Activated naive CD8-positive, alpha-beta T cell (primary cell): ENCODE results near the gene RHOD.

Experiments used
- H3K27ac Mint-ChIP-seq: one replicate; pipeline ENCODE4 v1.8.0; 2021; ENCODE audit warnings: mixed read lengths
- H3K27me3 Mint-ChIP-seq: one replicate; pipeline ENCODE4 v1.8.0; 2021; ENCODE audit warnings: mixed read lengths
- H3K36me3 Mint-ChIP-seq: one replicate; pipeline ENCODE4 v1.8.0; 2021; ENCODE audit warnings: mixed read lengths
- H3K4me1 Mint-ChIP-seq: one replicate; pipeline ENCODE4 v1.8.0; 2021; ENCODE audit warnings: low read depth, mixed read lengths
- H3K4me3 Mint-ChIP-seq: one replicate; pipeline ENCODE4 v1.8.0; 2021; ENCODE audit warnings: mild to moderate bottlenecking, mixed read lengths
- H3K9me3 Mint-ChIP-seq: one replicate; pipeline ENCODE4 v1.8.0; 2021; ENCODE audit warnings: low read depth, mixed read lengths

The RHOD gene

DNA sequence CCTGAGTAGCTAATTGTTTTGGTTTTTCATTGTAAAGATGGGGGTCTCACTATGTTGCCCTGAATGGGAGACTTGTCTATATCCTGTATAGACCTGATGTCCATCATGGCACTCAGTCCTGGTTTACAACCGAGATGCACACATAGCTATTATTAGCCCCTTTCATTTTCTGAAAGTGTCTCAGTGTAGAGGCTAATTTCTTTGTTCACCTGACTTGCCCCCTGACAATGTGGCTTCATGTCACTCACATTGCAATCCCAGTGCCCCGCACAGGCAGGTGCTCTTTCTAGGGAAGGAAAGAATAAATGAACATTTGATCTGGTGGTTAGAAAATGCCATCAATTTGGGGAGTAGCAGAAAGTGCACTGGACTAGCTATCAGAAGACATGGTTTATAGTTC lies 49.3 kb downstream of the RHOD start:
- no peak overlapping the region for H3K27ac Mint-ChIP-seq
- H3K36me3 Mint-ChIP-seq = no peaks in the 10 kb centered on the region
- peaks cover 17% of the 10 kb centered on the region for H3K4me1 Mint-ChIP-seq
- no peak overlapping the region for H3K4me3 Mint-ChIP-seq
- H3K27me3 Mint-ChIP-seq = no peaks in the 10 kb centered on the region
- no peaks in the 10 kb centered on the region for H3K9me3 Mint-ChIP-seq

DNA sequence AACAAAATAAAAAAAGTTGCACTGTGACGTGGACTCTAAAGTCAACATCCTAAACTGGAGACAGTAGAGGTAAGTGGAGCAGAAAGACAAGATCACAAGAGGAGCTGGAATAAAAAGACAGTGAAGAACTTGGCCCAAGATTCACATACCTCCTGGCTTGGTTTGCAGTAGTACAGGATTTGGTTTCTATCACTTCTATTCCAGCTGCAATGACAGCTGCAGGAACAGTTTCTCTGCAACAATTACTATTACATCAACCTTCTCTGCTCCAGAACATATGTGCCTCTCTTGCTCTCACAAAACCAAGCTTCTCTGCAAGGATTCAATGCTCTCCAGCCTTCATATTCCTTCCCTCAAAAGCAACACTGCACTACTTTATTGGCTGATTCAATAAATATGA lies 54.6 kb downstream of the RHOD start:
- Mint-ChIP-seq H3K9me3 (no peaks in the 10 kb centered on the region), H3K4me1 (peaks cover 11% of the 10 kb centered on the region), H3K27ac (no peak overlapping the region), H3K36me3 (no peaks in the 10 kb centered on the region), H3K4me3 (no peak overlapping the region), H3K27me3 (no peaks in the 10 kb centered on the region)

DNA sequence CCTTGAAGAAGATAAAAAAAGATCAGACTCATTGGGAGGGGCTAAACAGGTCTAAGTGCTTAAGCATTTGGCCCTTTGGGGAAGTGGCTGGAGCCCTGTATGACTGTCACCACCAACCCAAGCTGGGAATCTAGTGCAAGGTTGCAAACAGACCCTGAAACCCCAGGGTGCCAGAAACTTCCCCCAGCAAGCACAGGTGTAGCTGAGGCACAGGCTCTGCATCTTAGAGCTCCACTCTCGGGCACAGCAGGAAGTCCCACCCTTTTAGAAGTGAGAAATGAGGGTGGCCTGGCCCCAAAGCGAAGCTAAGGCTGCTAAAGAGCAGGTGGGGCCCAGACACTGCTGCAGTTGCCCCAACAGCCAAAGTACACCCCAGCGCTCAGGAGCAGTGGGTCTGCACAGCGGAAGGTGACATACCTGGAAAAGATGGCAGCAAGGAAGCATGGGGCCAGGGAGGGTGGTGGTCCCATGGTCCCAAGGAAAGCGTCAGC lies 56.6 kb downstream of the RHOD start:
- no peaks in the 10 kb centered on the region for H3K9me3 Mint-ChIP-seq
- H3K4me3 Mint-ChIP-seq = no peak overlapping the region
- no peaks in the 10 kb centered on the region for H3K27me3 Mint-ChIP-seq
- H3K36me3 Mint-ChIP-seq = no peaks in the 10 kb centered on the region
- H3K4me1 Mint-ChIP-seq = peaks cover 16% of the 10 kb centered on the region
- H3K27ac Mint-ChIP-seq = peak overlapping the region; percentile 70

DNA sequence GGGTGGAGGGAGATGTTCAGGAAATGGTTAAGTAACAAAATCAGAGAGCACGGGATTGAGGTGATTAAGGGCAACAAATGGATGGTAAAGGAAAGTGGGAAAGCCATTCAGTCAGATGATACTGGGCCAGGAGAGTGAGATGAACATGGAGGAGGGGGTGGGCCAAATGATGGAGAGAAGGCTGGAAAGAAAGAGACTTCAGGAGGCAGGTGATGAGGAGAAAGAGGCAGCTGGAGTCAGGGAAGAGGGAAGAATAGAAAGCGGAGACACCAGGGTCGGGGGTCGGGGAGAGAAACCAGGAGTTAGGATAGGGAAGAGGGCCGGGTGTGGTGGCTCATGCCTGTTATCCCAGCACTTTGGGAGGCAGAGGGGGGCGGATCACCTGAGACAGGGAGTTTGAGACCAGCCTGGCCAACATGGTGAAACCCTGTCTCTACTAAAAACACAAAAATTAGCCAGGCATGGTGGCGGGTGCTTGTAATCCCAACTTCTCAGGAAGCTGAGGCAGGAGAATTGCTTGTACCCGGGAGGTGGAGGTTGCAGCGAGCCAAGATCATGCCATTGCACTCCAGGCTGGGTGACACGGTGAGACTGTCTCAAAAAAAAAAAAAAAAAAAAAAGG lies 57.7 kb downstream of the RHOD start:
- no peak overlapping the region for H3K27ac Mint-ChIP-seq
- no peak overlapping the region for H3K4me3 Mint-ChIP-seq
- peaks cover 16% of the 10 kb centered on the region for H3K4me1 Mint-ChIP-seq
- H3K27me3 Mint-ChIP-seq = no peaks in the 10 kb centered on the region
- H3K9me3 Mint-ChIP-seq = no peaks in the 10 kb centered on the region
- no peaks in the 10 kb centered on the region for H3K36me3 Mint-ChIP-seq

DNA sequence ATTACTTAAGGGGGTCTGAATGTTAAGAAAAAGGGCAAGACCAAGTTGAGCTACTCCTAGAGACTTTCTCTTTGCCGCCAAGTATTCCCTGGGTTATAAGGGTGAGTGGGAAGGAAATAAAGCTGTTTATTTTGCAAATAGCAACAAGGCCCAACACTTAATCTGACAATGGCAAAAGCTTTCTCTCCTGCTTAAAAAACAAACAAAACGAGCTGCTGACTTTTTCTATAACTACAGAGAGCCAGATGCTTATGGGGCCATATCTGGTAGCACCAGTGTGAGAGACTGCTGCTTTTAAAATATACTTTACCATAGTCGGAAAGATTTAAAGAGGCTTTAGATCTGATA lies 60.1 kb downstream of the RHOD start:
- Mint-ChIP-seq H3K9me3 (no peaks in the 10 kb centered on the region), H3K36me3 (peaks cover 3% of the 10 kb centered on the region), H3K27me3 (no peaks in the 10 kb centered on the region), H3K4me3 (peak overlapping the region; percentile 84), H3K27ac (no peak overlapping the region), H3K4me1 (peaks cover 29% of the 10 kb centered on the region)

DNA sequence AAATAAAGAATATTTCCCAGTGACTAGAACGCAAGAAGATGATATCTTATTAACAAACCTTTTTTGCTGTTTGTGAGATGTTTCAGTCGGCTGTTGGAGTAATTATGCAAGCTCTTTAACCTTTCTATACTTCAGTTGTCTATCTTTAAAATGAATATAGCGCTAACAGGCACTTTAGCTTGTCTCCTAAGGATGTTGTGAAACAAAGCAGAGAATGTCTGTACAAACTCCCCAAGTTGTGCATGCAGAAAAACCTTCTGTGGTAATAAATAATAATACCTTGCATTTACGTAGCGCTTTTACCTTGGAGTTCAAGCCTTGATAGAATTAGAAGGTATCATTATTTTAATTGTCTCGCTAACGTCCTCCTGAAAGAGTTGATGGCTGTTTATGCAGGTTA lies 60.5 kb downstream of the RHOD start:
- H3K27ac Mint-ChIP-seq = peak overlapping the region; percentile 91
- peaks cover 3% of the 10 kb centered on the region for H3K36me3 Mint-ChIP-seq
- H3K4me3 Mint-ChIP-seq = peak overlapping the region; percentile 84
- H3K27me3 Mint-ChIP-seq = no peaks in the 10 kb centered on the region
- H3K9me3 Mint-ChIP-seq = no peaks in the 10 kb centered on the region
- H3K4me1 Mint-ChIP-seq = peaks cover 32% of the 10 kb centered on the region

DNA sequence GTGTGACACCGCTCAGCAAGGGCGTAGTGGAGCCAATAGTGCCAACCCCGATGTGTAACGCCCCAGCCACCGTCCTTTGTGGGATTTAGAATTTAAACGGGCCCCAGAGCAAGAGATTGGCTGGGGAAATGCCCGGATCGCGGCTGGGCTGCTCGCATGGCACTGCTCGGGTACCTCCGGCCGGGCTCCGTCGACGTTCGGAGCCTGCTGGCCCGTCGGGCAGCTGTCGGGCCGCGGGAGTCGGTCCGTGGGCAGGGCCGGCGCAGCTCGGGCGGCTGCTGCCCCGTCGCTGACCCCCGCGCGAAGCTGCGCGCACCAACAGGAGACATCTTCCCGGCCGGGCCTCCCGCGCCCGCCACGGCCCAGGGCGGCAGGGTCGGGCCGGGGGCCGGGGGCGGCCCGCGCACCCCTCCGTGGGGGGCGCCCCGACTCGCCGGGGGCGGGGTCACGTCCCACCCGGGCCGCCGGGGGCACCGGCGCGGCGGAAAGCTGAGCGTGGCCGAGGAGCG lies 61.1 kb downstream of the RHOD start:
- Mint-ChIP-seq H3K27me3 (no peaks in the 10 kb centered on the region), H3K4me1 (peaks cover 32% of the 10 kb centered on the region), H3K9me3 (no peaks in the 10 kb centered on the region), H3K36me3 (peaks cover 3% of the 10 kb centered on the region), H3K27ac (peak overlapping the region; percentile 91), H3K4me3 (peak overlapping the region; percentile 84)

DNA sequence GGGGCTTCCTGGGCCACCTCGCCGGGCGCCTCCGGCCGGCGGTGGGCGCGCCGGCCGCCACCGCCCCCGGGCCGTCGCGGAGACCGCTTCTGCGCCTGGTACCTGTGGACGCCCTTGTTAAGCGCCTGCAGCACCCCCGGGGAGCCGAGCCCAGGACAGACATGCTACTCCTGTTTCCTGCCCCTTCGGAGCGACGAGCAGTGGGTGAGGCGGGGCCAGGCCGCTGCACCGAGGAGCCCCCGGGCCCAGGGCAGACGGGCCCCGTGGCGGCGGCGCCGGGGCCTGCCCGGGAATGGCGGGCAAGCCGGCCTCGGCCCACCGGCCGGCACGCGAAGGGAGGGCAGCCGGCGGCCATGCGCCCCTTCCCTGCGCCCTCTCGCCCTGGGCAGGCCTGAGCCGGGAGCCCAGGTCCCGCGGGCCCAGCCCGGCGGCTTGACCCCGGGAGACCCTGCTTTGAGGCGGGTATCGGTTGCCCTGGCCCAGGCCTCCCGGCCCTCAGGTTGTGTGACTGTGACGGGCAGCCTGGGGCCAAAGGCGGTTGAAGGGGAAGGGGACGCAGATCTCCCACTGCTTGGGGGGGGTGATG lies 61.6 kb downstream of the RHOD start:
- H3K27me3 Mint-ChIP-seq = no peaks in the 10 kb centered on the region
- peaks cover 29% of the 10 kb centered on the region for H3K4me1 Mint-ChIP-seq
- H3K36me3 Mint-ChIP-seq = peaks cover 5% of the 10 kb centered on the region
- no peaks in the 10 kb centered on the region for H3K9me3 Mint-ChIP-seq
- H3K4me3 Mint-ChIP-seq = peak overlapping the region; percentile 76
- no peak overlapping the region for H3K27ac Mint-ChIP-seq

DNA sequence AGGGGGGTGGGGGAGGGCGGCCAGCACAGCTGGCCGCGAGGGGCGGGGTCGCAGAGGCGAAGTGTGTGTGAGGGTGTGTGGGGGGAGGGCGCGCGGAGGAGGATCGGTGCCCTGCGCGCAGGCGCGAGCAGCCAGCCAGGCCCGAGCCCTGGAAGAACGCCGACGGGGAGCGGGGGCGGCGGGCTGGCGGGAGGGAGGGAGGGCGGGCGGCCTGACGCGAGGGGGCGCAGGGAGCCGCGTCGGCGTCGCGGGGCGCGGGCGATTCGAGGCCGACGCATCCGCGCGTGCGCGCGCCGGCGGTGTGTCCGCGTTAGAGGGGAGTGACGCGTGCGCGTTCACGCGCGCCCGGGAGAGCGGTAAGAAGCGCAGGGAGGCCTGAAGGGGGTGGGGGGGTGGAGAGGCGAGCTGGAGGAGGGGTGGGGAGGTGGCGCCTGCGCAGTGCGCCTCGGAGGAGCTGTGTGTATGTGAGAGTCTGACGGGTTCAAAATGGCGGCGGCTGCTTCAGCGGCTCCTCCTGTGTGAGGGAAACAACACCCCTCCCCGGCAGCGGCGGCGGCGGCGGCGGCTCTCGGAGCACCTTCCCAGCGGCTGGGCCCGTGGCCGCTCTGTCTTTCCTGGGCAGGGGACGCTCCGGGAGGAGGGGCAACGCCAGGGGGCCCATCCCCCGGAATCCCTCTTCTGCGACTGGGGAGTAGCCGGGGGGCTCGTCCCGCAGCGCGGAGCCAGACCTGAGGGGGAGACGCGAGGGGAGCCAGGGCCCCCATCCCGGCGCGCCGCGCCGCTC lies 62.3 kb downstream of the RHOD start, which contains the start of gene KDM2A:
Gene KDM2A (plus strand): TSS at position 463 of the 784 bp plus-strand sequence. CDS start 2,054 bp downstream, outside the sequence.
- H3K27ac Mint-ChIP-seq = peak within 1 kb of the TSS; percentile 88
- peaks cover 6% of the 10 kb centered on the region for H3K36me3 Mint-ChIP-seq
- peaks cover 27% of the 10 kb centered on the region for H3K4me1 Mint-ChIP-seq
- no peaks in the 10 kb centered on the region for H3K9me3 Mint-ChIP-seq
- peak within 1 kb of the TSS; percentile 95 for H3K4me3 Mint-ChIP-seq
- H3K27me3 Mint-ChIP-seq = no peaks in the 10 kb centered on the region

DNA sequence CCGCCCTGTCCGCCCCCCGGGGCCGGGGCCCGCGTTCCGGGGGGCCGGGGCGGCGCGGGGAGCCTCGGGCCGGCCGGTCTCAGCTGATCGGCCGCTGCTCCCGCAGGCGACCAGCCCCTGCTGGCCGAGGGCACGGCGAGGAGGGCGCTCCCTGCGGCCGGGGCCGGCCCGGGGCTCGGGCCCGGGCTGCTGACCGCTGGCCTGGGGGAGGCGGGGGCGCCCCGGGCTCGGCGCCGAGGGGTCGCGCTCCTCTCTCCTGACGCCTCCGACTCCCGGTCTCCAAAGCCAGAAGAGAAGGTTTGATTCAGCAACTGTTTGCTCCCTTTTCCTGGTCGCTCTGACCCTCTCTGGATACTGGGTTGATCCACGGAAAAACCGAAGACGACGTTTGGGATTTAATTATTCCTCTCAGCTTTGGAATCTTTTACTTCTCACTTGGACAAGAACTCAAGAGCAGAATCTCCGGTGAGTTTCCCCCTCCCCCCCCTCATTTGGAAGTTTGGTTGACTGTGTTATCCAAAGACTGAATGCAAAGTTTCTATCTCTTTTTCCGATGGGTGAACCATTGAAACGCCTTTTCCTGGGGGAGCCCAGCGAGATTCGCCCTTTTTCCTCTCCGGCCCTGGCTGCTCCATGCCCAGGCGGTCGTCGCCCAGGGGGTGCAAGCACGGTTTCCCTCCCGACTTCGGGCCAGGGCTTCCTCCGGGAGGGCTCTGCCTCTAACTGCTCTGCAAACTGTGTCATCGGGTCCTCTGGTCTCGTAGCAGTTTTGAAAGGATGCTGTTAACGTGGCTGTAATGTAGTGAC lies 63.1 kb downstream of the RHOD start:
- Mint-ChIP-seq H3K9me3 (no peaks in the 10 kb centered on the region), H3K4me3 (peak overlapping the region; percentile 95), H3K36me3 (peaks cover 6% of the 10 kb centered on the region), H3K27me3 (no peaks in the 10 kb centered on the region), H3K27ac (peak overlapping the region; percentile 88), H3K4me1 (peaks cover 24% of the 10 kb centered on the region)

DNA sequence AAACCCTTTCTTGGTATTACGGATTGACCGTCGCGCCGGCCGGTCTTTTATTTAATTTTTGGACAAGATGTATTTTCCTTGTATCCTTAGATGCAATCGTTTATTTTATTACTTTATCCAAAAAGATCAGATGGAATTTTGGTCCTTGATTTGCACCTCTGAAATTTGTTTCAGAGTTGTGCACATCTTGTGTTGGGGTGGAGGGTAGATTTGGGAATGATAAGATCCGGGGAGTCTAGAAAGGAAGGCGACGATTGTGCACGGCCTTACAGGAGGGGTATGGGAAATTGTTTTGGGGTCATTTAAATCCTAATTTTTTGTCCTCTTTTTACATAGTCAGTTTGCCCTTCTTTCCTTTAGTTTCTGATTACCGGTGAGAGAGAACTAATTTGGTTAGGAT lies 63.8 kb downstream of the RHOD start:
- peaks cover 27% of the 10 kb centered on the region for H3K4me1 Mint-ChIP-seq
- H3K9me3 Mint-ChIP-seq = no peaks in the 10 kb centered on the region
- H3K4me3 Mint-ChIP-seq = peak overlapping the region; percentile 95
- peaks cover 6% of the 10 kb centered on the region for H3K36me3 Mint-ChIP-seq
- H3K27me3 Mint-ChIP-seq = no peaks in the 10 kb centered on the region
- H3K27ac Mint-ChIP-seq = peak overlapping the region; percentile 88

DNA sequence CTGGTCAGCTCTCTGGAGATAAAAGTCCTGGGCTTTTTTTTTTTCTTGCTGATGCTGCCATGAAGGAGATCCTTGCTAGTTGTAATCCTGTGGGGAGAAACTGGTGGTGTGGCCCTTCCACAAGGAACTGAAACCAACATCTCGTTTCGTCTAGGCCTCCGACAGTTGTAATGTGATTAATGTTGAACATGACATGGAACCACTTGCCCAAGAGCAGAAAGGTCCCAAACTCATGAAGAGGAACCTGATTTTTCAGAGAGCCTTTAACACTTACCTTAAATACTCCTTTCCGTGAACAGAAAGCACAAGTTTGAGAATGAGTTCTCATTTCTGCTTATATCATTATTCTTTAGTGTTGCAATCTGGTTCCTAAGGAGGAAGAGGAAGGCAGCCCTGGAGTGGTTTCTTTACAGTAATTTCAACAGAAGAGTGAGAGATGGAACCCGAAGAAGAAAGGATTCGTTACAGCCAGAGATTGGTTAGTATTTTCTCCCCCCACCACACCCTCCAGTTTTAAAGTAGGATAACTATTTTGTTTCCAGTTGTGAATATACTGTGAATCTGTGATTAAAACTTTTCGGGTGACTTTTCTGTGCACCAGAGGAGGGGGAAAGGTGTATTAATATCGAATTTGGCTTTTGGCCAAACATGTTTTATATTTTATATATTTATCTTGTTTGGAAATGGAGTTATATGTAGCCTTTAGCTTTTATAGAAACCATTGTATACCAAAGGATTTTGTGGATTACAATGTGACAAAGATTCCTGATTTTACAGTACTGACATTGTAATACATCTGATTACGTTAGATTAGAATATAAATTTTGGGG lies 64.4 kb downstream of the RHOD start:
- Mint-ChIP-seq H3K4me3 (peak overlapping the region; percentile 95), H3K36me3 (peaks cover 6% of the 10 kb centered on the region), H3K4me1 (peaks cover 27% of the 10 kb centered on the region), H3K27ac (peak overlapping the region; percentile 88), H3K27me3 (no peaks in the 10 kb centered on the region), H3K9me3 (no peaks in the 10 kb centered on the region)
